GM21381 (cell line): ENCODE data around the gene CNTNAP2.

Source experiments
- ATAC-seq: cut with Tn5 transposase; IDR thresholded peaks from one replicate; pipeline ENCODE4 v1.9.1; 2021; ENCODE audit warnings: mild to moderate bottlenecking, moderate library complexity; ENCODE audit not compliant: unreplicated experiment

Gene CNTNAP2

GRCh38 chr7:148337246-148337965 is 2220.8 kb downstream of the CNTNAP2 start:
- no peak for ATAC-seq

DNA sequence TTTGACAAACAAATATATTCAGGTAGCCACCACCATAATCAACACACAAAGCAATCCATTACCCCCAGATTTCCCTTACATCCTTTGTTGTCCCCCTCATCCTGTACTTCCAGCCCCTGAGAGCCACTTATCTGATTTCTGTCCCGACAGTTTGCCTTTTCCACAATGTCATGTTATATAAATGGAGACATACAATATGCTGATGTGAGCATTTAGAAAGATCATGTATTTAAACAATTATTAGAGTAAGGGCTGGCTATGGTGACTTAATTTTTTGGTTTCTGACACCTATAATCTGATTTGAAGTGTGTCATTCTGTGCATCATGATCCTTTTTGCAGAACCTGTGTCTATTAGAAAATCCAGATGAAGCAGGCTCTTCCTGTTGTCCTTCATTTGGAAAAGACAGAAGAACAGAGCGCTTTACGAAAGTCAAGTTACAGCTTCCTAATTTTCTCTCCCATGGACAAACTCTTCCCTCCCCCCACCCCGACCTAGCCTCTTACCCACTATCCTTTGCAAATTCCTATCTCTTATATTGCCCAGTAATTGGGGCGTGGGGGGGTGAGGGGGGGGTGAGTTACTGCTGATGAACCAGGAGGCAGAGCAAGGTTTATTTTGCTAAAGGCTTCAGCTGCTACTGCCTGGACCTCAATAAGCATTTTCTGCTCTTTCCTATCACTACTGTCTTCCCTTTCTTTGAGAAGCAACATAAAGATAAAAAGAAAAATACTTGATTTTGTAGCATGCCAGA is 2221.6 kb downstream of the CNTNAP2 start:
- ATAC-seq, result no peak

GRCh38 chr7:148340438-148341280 is 2224.1 kb downstream of the CNTNAP2 start:
- no peak for ATAC-seq

GRCh38 chr7:148344406-148344805 is 2227.8 kb downstream of the CNTNAP2 start:
- no peak for ATAC-seq

- ATAC-seq, result no peak
These were observed 2231.4 kb downstream of the CNTNAP2 start for GRCh38 chr7:148347981-148348380.

- ATAC-seq, result no peak
These were observed 2231.9 kb downstream of the CNTNAP2 start for GRCh38 chr7:148348466-148348865.

DNA sequence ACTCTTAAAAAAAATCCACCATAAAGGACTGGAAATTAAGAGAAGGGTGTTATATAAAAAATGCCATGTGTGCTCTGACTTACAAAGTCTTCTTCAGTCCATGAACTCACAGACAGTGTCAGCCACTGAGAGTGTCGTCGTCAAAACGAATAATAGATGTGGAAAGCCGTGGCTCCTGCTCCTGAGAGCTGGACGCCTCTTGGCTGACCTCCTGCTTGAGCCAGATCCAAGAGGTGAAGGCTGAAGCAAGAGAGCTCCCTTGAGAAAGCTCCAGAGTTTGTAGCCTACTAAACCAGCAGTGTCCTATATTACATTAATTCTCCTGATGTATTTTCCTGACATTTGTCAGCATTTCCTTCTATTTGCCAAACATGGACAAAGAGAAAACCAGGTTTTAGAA is 2239.7 kb downstream of the CNTNAP2 start:
- ATAC-seq, result no peak

GRCh38 chr7:148362541-148362940 is 2245.9 kb downstream of the CNTNAP2 start:
- no peak for ATAC-seq

- no peak for ATAC-seq
These were observed 2251.3 kb downstream of the CNTNAP2 start for GRCh38 chr7:148367731-148368475.

DNA sequence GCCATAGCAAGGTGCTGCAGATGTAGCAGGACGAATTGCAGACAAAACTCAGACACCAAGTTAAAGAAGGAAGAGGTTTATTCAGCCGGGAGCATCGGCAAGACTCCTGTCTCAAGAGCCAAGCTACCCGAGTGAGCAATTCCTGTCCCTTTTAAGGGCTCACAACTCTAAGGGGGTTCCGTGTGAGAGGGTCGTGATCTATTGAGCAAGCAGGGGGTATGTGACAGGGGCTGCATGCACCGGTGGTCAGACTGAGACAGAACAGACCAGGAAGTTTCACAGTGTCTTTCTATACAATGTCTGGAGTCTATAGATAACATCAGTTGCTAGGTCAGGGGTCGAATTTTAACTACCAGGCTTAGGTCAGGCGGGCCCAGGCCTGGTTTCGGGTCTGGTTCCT is 2252.0 kb downstream of the CNTNAP2 start:
- no peak for ATAC-seq

- ATAC-seq, result no peak
These were observed 2254.8 kb downstream of the CNTNAP2 start for GRCh38 chr7:148371280-148371937.

- ATAC-seq, result no peak
These were observed 2258.0 kb downstream of the CNTNAP2 start for GRCh38 chr7:148374396-148375259.

- ATAC-seq, result no peak
These were observed 2263.1 kb downstream of the CNTNAP2 start for GRCh38 chr7:148379677-148380076.

GRCh38 chr7:148380596-148381419 is 2264.2 kb downstream of the CNTNAP2 start:
- ATAC-seq, result no peak

DNA sequence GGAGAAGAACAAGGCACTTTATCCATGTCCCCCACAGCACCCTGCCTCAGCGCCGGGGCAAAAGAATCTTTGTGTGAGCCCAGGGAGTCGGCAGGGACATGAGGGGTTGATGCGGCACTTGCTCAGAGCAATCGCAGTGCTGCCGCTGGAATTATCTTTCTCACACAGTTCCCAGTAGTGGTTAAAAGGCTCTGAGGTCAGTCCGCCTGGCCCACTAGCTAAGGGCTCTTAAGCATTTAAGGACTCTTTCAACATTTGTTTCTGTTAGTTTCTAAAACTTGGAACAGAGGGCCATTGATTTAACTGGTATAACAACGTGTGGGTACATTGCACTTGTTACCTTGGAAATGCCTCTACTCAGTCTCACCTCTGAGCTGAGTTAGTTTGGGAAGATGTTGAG is 2266.0 kb downstream of the CNTNAP2 start:
- ATAC-seq, result no peak

DNA sequence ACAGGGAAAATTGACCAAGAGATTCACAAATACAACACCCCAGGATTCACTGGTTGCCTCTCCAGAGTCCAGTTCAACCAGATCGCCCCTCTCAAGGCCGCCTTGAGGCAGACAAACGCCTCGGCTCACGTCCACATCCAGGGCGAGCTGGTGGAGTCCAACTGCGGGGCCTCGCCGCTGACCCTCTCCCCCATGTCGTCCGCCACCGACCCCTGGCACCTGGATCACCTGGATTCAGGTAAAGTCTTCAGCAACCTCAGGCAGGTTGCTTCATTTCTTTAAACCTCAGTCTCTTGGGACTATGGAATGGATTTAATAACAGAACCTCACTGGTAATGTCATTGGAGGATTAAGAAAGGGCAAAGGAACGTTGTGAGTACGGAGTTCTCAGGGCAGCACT is 2267.1 kb downstream of the CNTNAP2 start:
- no peak for ATAC-seq

- ATAC-seq, result no peak
These were observed 2268.5 kb downstream of the CNTNAP2 start for GRCh38 chr7:148385009-148385682.

DNA sequence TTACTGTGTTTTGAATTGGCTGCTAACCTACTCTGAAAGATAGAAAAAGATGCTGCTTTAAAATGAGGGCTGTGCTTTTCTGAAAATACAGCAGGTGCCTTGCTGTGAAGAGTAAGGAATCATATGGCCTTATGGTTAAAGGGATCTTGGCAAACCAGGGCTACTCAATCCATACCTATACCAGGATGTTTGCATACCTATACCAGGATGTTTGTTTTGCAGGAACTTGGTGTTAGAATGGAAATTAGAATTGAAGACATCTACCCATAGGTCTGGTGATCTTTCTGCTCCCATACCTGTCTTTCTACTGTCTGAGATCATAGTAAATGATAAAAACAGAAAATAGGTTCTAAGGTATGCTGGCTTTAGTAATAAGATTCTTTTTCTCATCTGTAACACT is 2273.8 kb downstream of the CNTNAP2 start:
- no peak for ATAC-seq
